Right atrium auricular region (tissue), 2 donors: ENCODE measurements around the gene KRT9. TPM values are rescaled to one million over a fixed set of nuclear protein-coding genes. Genes with fewer than 3 reads are reported as not detected.

Experiments
- DNase-seq: peaks from one replicate; pipeline ENCODE4 v3.0.0-alpha.2; 2019; ENCODE audit warnings: low spot score
- H3K27ac ChIP-seq, 2 donors: fragments of 200-600 bp; sonication (generic); 1 replicate in 1 of 2; 2 replicates in 1 of 2; pipeline ENCODE4 v1.5.1; 2016 to 2019
- H3K27me3 ChIP-seq, 2 donors: fragments of 200-600 bp; sonication (generic); one replicate each; pipeline versions ENCODE4 v1.5.1 to v1.6.0; 2017 to 2019
- H3K36me3 ChIP-seq: fragments of 200-600 bp; sonication (generic); one replicate; pipeline ENCODE4 v1.5.1; 2016
- H3K4me1 ChIP-seq, 2 donors: fragments of 200-600 bp; sonication (generic); one replicate each; pipeline versions ENCODE4 v1.5.1 to v1.6.0; 2017 to 2019
- H3K4me3 ChIP-seq, 2 donors: fragments of 200-600 bp; sonication (generic); 1 replicate in 1 of 2; 2 replicates in 1 of 2; pipeline ENCODE4 v1.5.1; 2017 to 2019; ENCODE audit warnings: mild to moderate bottlenecking in 1 of 2, moderate library complexity in 1 of 2
- H3K9me3 ChIP-seq, 2 donors: fragments of 200-600 bp; sonication (generic); one replicate each; pipeline ENCODE4 v1.5.1; 2019
- total RNA-seq, 2 donors: library from RNA; depleted of rRNA; stranded (reverse); fragments of >200 nt; gene quantifications; one replicate each; pipeline ENCODE4 v1.1.0, GENCODE V29; 2016
- TF ChIP-seq, protein P1 (sequence below), 2 donors: fragments of 200-600 bp; sonication (generic); IDR thresholded peaks; one replicate each; pipeline ENCODE4 v1.5.1; 2019; ENCODE audit warnings: antibody characterized with exemption in 2 of 2

The KRT9 gene
- total RNA-seq, 2 donors from 2014 or later = not detected

DNA sequence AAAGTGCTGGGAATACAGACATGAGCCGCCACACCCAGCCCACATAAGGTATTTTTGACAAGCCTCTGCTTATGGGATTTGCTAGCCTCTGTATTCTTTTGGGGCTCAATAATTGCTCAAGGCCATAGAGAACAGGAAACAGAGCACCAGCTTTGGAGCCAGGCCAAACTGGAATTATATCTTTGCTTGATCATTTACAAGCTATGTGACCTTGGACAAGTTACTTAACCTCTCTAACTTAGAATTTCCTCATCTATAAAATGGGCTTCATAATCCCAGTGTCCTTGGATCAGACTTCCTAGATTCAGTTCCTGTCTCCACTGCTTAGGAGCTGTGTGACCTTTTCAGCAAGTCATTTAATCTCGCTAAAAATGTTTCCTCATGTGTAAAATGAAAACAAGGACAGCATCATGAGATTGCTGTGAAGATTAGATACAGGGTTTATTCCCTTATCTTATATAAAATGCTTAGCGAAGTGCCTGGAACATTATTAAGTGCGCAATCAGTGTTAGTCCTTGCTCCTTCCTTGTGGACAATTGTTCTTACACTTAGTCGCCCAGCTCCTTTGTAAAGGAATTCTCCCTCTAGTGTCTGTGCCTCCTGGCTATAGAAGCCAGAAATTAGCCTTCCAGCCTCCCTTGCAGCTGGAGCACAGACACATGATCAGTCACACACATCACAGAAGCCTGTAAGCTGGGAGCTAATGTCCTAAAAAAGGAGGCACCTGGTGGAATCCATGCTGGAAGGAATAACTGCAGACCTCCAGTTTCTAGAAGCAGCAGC is 16.6 kb downstream of the KRT9 start:
- Histone ChIP-seq H3K36me3 (no peaks in the 10 kb centered on the region), H3K4me1 (no peaks in the 10 kb centered on the region), H3K27me3 (no peaks in the 10 kb centered on the region), H3K27ac (no peak overlapping the region), H3K4me3 (no peak overlapping the region), H3K9me3 (no peaks in the 10 kb centered on the region)
- TF ChIP-seq, protein P1, sequence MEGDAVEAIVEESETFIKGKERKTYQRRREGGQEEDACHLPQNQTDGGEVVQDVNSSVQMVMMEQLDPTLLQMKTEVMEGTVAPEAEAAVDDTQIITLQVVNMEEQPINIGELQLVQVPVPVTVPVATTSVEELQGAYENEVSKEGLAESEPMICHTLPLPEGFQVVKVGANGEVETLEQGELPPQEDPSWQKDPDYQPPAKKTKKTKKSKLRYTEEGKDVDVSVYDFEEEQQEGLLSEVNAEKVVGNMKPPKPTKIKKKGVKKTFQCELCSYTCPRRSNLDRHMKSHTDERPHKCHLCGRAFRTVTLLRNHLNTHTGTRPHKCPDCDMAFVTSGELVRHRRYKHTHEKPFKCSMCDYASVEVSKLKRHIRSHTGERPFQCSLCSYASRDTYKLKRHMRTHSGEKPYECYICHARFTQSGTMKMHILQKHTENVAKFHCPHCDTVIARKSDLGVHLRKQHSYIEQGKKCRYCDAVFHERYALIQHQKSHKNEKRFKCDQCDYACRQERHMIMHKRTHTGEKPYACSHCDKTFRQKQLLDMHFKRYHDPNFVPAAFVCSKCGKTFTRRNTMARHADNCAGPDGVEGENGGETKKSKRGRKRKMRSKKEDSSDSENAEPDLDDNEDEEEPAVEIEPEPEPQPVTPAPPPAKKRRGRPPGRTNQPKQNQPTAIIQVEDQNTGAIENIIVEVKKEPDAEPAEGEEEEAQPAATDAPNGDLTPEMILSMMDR (IDR thresholded peaks at IDR 0.05) = no peak
- no peak for DNase-seq

DNA sequence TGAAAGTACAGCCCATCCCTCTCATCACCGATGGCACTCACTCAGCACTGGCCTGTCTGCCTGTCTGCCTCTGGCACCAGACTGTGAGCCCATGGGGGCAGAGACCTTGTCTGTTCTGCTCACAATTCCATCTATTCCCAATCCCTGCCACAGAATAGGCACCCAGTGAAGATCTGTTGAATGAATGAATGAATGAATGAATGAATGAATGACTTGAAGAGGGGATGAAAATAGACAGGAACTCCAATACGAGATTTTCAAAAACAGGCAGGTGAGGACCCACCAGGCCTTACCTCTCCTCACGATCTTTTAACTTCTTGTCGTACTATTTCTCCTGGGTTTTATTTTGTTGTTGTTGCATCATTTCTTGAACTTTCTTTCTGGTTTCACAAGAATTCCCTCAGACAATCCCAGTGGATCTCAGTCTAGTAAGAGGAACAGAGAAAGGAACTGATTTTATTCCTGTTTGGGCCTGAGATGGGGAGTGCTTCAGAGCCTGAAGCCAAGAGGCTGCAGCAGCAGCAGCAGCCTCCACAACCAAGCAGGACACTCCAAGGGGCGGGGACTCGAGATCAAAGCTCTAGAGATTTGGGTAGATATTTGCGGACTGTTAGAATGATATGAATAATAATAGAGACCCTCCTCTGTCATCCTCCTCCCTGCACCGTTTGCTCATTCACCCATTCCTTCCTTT is 17.7 kb downstream of the KRT9 start:
- no peak overlapping the region for H3K4me3 ChIP-seq
- H3K27ac ChIP-seq = no peak overlapping the region
- no peaks in the 10 kb centered on the region for H3K36me3 ChIP-seq
- TF ChIP-seq, protein P1 (IDR thresholded peaks at IDR 0.05) = no peak
- H3K9me3 ChIP-seq = no peaks in the 10 kb centered on the region
- no peaks in the 10 kb centered on the region for H3K27me3 ChIP-seq
- no peak for DNase-seq
- H3K4me1 ChIP-seq = peaks cover 0 to 6% of the 10 kb centered on the region in 2 donors

DNA sequence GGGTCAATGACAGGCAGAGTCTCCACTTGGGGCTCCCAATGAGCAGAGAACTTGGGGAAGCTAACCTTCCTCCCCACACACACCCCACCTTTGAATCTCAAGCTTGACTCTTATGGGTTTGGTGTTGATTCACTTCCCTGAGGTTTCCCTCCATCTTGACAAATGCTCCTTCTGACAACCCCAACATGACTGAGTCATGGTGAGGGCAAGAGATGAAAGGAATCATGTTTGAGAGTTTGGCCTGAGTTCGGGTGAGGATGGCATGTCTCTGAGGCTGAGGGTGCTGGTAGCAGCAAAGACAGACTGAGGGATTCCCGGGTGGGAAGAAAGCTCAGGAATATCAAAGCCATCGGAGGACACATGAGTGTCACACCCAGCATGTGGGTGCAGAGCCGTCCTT is 18.7 kb downstream of the KRT9 start:
- peaks cover 0 to 16% of the 10 kb centered on the region in 2 donors for H3K4me1 ChIP-seq
- no peaks in the 10 kb centered on the region for H3K36me3 ChIP-seq
- H3K27me3 ChIP-seq = no peaks in the 10 kb centered on the region
- no peak overlapping the region for H3K27ac ChIP-seq
- no peaks in the 10 kb centered on the region for H3K9me3 ChIP-seq
- no peak for DNase-seq
- no peak overlapping the region for H3K4me3 ChIP-seq
- TF ChIP-seq, protein P1 (IDR thresholded peaks at IDR 0.05) = no peak

DNA sequence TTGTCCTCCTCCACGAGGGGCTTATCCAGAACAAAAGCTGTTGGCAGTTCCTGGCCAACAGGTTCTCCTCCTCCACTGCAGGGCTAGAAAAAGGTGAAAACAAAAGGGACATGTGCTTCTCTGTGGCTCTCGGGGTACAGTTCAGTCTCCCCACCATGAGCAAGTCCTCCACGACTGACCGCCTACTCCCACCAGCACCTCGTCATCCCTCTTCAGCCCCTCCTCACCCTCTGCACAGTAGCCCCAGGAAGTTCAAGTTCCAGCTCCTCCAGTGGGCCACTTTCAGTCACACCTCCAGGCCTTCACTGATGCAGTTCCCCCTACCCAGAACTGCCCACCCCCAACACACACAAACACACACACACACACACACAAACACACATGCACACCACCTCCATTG is 19.4 kb downstream of the KRT9 start:
- TF ChIP-seq, protein P1 (IDR thresholded peaks at IDR 0.05) = no peak
- DNase-seq = no peak
- Histone ChIP-seq H3K9me3 (no peaks in the 10 kb centered on the region), H3K4me1 (peaks cover 0 to 23% of the 10 kb centered on the region in 2 donors), H3K27ac (no peak overlapping the region), H3K27me3 (no peaks in the 10 kb centered on the region), H3K36me3 (no peaks in the 10 kb centered on the region), H3K4me3 (no peak overlapping the region)

DNA sequence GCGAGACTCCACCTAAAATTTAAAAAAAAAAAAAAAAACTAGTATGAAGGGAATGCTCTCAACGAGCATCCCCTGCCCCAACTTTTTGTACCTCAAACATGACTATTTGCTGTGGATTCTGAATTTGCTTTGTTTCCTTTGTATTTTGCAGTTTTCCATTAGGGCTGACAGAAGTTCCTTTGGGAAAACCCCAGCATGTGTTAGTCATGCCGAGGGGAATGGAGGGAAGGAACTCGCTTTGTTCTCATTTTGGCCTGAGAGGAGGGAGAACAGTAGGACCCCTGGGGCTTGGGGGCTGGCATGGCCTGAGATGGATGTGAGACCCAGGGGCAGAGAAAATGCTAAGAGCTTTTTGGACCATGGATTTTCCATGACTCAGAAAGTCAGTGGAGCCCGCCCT is 20.5 kb downstream of the KRT9 start:
- peaks cover 4 to 5% of the 10 kb centered on the region in 2 donors for H3K9me3 ChIP-seq
- no peak overlapping the region for H3K27ac ChIP-seq
- no peaks in the 10 kb centered on the region for H3K27me3 ChIP-seq
- no peaks in the 10 kb centered on the region for H3K36me3 ChIP-seq
- no peak for DNase-seq
- peaks cover 0 to 23% of the 10 kb centered on the region in 2 donors for H3K4me1 ChIP-seq
- TF ChIP-seq, protein P1 (IDR thresholded peaks at IDR 0.05) = no peak
- no peak overlapping the region for H3K4me3 ChIP-seq
